Sigmoid colon (tissue), 7 donors: ENCODE data around the gene PVALEF. TPM values are rescaled to one million over a fixed set of nuclear protein-coding genes. Genes with fewer than 3 reads are reported as not detected.
"Not testable (repeated sequence)": the region's sequence is repeated elsewhere in the genome, so short reads cannot be mapped to it uniquely, and the experiment has no call there.

Source experiments
- DNase-seq: peaks from one replicate; pipeline ENCODE4 v3.0.0-alpha.2; 2019
- H3K27ac ChIP-seq, 4 donors: fragments of 200-600 bp; sonication (generic); one replicate each; pipeline ENCODE4 v1.5.1; 2016 to 2019; ENCODE audit warnings: mild to moderate bottlenecking in 1 of 4
- H3K27me3 ChIP-seq, 3 donors: fragments of 200-600 bp; sonication (generic); one replicate each; pipeline ENCODE4 v1.5.1; 2019; ENCODE audit warnings: mild to moderate bottlenecking in 1 of 3
- H3K36me3 ChIP-seq, 4 donors: fragments of 200-600 bp; sonication (generic); one replicate each; pipeline ENCODE4 v1.5.1; 2016 to 2019
- H3K4me1 ChIP-seq, 4 donors: fragments of 200-600 bp; sonication (generic); one replicate each; pipeline ENCODE4 v1.5.1; 2017 to 2019
- H3K4me3 ChIP-seq, 4 donors: fragments of 200-600 bp; sonication (generic); one replicate each; pipeline ENCODE4 v1.5.1; 2017 to 2019; ENCODE audit warnings: mild to moderate bottlenecking in 2 of 4, moderate library complexity in 1 of 4
- H3K9me3 ChIP-seq, 4 donors: fragments of 200-600 bp in 3 of 4; sonication (generic) in 3 of 4; one replicate each; pipeline versions ENCODE4 v1.5.1 to v1.6.1; 2013 to 2019
- EP300 ChIP-seq, 4 donors: sonication (generic); formaldehyde crosslinking; IDR thresholded peaks; one replicate each; pipeline ENCODE4 v1.6.1; 2017; ENCODE audit warnings: antibody characterized with exemption in 4 of 4
- POLR2A ChIP-seq, 2 donors: fragments of 450-650 bp; IDR thresholded peaks; one replicate each; pipeline ENCODE4 v1.6.1; 2016; ENCODE audit warnings: antibody characterized with exemption in 2 of 2, mild to moderate bottlenecking in 2 of 2, moderate library complexity in 2 of 2
- POLR2AphosphoS5 ChIP-seq, 4 donors: sonication (generic); formaldehyde crosslinking; IDR thresholded peaks; one replicate each; pipeline ENCODE4 v1.6.1; 2017; ENCODE audit warnings: antibody characterized with exemption in 4 of 4
- WGBS, 2 donors: extraction: QIAGEN DNeasy Blood & Tissue Kit; methylation state at CpG; one replicate each; pipeline ENCODE4 v1.1.7; 2013; 5-methylcytosine and 5-hydroxymethylcytosine counted together
- intact Hi-C: fragments of 100-400 bp; cut with DNase I; formaldehyde crosslinking; loops from one replicate; pipeline ENCODE4 v1.15.1; 2023
- polyA plus RNA-seq, 3 donors: library from polyadenylated mRNA; stranded (reverse); fragments of 200-250 nt; gene quantifications; one replicate each; pipeline ENCODE4 v1.2.3, GENCODE V29; 2013
- total RNA-seq, 4 donors: library from RNA; depleted of rRNA; stranded (reverse); fragments of >200 nt; gene quantifications; one replicate each; pipeline ENCODE4 v1.1.0, GENCODE V29; 2016
- TF ChIP-seq, protein P1 (sequence below), 4 experiments: fragments of 450-650 bp in 3 of 4; fragments of 200-600 bp in 1 of 4; IDR thresholded peaks; one replicate each; pipeline ENCODE4 v1.5.1; 2016 to 2019; ENCODE audit warnings: antibody characterized with exemption in 4 of 4, mild to moderate bottlenecking in 3 of 4, moderate library complexity in 2 of 4
- donor health status: healthy with polysubstance abuse.
- donor health status: Bipolar disorder and iron deficiency.
- donor health status: healthy.

The PVALEF gene
- total and polyA plus RNA-seq, 7 donors: not detected

DNA sequence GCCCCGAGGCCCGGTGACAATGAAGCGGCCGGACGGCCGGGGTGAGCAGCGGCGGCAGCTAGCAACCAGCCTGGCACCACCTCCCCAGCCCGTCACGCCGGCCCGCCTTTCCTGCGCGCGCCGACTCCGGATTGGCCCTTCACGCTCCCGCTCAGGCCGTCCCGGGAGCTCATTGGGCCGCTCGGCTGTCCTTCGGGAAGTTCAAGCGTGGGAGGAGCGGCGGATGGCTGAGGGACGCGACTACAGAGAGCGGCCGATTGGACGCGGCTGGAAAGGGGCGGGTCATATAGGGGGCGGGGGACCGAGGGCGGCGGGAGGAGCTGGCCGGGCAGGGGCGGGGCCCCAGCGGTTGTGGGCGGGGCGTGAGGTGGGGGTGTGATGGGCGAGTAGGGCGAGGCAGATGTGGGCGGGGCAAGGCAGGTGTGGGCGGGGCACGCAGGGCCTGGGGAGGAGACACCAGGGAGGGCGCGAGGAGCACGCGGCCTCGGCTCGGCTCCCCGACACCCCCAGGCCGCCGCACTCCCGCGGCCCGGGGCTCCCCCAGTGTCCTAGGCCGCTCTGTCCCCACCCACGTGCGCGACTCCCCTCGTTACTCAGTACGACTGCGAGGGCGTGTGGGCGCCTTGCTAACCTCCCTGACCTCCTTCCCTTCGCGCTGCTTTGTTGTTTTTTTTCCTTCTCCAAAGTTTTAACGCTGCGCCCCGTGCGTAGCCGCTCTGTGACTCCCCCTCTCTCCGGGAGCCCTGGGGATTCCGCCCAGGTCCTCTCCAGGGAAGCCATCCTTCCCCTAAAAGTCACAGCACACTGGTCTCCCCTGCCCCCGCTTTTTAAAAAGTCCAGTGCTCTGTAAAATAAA is 57.8 kb downstream of the PVALEF start, which contains the start of gene CEP131:
CEP131 (minus strand) TSS at position 60 of the 856 bp plus-strand sequence. CDS start 2,909 bp downstream, outside the sequence.
- no peak for TF ChIP-seq POLR2A (IDR thresholded peaks at IDR 0.05)
- TF ChIP-seq, protein P1, sequence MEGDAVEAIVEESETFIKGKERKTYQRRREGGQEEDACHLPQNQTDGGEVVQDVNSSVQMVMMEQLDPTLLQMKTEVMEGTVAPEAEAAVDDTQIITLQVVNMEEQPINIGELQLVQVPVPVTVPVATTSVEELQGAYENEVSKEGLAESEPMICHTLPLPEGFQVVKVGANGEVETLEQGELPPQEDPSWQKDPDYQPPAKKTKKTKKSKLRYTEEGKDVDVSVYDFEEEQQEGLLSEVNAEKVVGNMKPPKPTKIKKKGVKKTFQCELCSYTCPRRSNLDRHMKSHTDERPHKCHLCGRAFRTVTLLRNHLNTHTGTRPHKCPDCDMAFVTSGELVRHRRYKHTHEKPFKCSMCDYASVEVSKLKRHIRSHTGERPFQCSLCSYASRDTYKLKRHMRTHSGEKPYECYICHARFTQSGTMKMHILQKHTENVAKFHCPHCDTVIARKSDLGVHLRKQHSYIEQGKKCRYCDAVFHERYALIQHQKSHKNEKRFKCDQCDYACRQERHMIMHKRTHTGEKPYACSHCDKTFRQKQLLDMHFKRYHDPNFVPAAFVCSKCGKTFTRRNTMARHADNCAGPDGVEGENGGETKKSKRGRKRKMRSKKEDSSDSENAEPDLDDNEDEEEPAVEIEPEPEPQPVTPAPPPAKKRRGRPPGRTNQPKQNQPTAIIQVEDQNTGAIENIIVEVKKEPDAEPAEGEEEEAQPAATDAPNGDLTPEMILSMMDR (IDR thresholded peaks at IDR 0.05): no peak
- peak in 3 of 4 donors; percentile 23 to 47 (median 37) for TF ChIP-seq POLR2AphosphoS5 (IDR thresholded peaks at IDR 0.05)
- TF ChIP-seq EP300 (IDR thresholded peaks at IDR 0.05): no peak
- H3K4me3 ChIP-seq: peak within 1 kb of the TSS; percentile 53 to 87 (median 80)
- H3K9me3 ChIP-seq: no peaks in the 10 kb centered on the region
- H3K27me3 ChIP-seq: no peaks in the 10 kb centered on the region
- peak within 1 kb of the TSS; percentile 50 to 70 (median 62) for H3K27ac ChIP-seq
- 1% methylated on average over 79 of the region's 79 CpGs for WGBS, 2 donors
- peak; percentile 99 for DNase-seq
- H3K36me3 ChIP-seq: peaks cover 0 to 7% (median 0%) of the 10 kb centered on the region in 4 donors
- H3K4me1 ChIP-seq: peaks cover 0 to 25% (median 18%) of the 10 kb centered on the region in 4 donors
- intact Hi-C loops: loop anchor here (1.0 to 10.0 kb wide), 2 partner anchors 16 to 188 kb away; partner anchors contain the start of genes BAIAP2, NDUFAF8 and TEPSIN

DNA sequence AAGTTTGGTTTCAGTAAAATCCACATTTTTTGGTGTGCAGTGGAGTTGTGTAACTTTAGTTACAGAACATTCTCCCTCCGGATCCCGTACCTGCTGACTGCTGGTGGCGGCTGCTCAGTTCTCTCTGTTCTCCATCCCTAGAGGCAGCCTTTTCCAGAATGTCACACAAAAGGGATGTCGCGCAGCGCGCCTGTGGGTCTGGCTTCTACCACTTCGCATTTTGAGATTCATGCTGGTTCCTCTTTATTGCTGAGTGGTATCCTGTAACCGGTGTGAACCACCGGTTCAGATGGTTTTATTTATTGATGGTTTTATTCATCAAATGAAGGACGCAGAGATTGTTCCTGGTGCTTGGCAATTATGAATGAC is 58.4 kb downstream of the PVALEF start:
- H3K4me3 ChIP-seq: peak overlapping the region; percentile 35 to 87 (median 80)
- no peak for DNase-seq
- no peaks in the 10 kb centered on the region for H3K27me3 ChIP-seq
- H3K9me3 ChIP-seq: no peaks in the 10 kb centered on the region
- 16% methylated on average over 11 of the region's 11 CpGs for WGBS, 2 donors
- H3K36me3 ChIP-seq: peaks cover 0 to 13% (median 0%) of the 10 kb centered on the region in 4 donors
- TF ChIP-seq, protein P1 (IDR thresholded peaks at IDR 0.05): no peak
- TF ChIP-seq POLR2AphosphoS5 (IDR thresholded peaks at IDR 0.05): no peak
- no peak for TF ChIP-seq POLR2A (IDR thresholded peaks at IDR 0.05)
- TF ChIP-seq EP300 (IDR thresholded peaks at IDR 0.05): no peak
- intact Hi-C loops: loop anchor here (1.0 to 10.0 kb wide), 2 partner anchors 16 to 189 kb away; partner anchors contain the start of genes BAIAP2, NDUFAF8 and TEPSIN
- H3K4me1 ChIP-seq: peaks cover 0 to 25% (median 18%) of the 10 kb centered on the region in 4 donors
- peak overlapping the region; percentile 19 to 63 (median 46) for H3K27ac ChIP-seq

DNA sequence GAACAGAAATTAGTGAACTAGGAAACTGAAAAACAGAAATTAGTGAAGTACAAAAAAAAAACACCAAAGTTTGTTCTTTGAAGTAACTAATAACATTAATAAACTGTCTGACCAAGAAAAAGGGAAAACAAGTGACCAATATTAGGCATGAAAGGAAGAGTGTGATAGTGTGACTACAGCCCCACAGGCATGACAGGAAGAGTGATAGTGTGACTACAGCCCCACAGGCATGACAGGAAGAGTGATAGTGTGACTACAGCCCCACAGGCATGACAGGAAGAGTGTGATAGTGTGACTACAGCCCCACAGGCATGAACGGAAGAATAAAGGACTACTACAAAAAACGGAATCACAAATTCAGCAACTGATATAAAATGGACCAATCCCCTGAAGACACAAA is 62.3 kb downstream of the PVALEF start:
- not testable (repeated sequence) for H3K4me3 ChIP-seq, H3K9me3 ChIP-seq, H3K27ac ChIP-seq, H3K27me3 ChIP-seq, DNase-seq
- peaks cover 7 to 44% (median 21%) of the 10 kb centered on the region in 4 donors for H3K36me3 ChIP-seq
- peaks cover 0 to 10% (median 4%) of the 10 kb centered on the region in 4 donors for H3K4me1 ChIP-seq
- 60 to 82% methylated on average over 2 of the region's 2 CpGs for WGBS, 2 donors
- intact Hi-C loops: loop anchor here (10.0 kb wide), 1 partner anchor 193 kb away; the partner anchor contains the start of gene BAIAP2

DNA sequence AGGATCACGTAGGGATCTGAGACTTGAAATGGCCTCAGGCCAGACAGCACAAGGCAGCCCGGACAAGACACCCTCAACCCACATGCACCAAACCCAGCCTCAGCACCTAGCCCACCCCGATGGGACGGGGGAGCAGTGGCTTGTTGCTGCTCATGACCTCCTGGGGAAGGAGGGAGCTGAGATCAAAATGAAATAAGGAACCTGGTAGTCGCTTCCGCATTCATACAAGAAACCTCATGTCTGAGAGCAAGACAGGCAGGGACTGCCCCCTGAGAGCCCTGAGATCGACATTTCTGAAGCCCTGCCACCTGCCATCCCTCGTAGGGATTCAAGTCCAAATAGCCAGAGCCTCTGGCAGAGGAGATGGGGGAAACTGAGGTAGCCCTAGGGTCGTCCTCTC is 63.1 kb downstream of the PVALEF start:
- DNase-seq: no peak
- TF ChIP-seq POLR2A (IDR thresholded peaks at IDR 0.05) (no peak), EP300 (IDR thresholded peaks at IDR 0.05) (no peak), POLR2AphosphoS5 (IDR thresholded peaks at IDR 0.05) (no peak)
- TF ChIP-seq, protein P1 (IDR thresholded peaks at IDR 0.05): no peak
- H3K9me3 ChIP-seq: no peaks in the 10 kb centered on the region
- peaks cover 15 to 52% (median 27%) of the 10 kb centered on the region in 4 donors for H3K36me3 ChIP-seq
- intact Hi-C loops: loop anchor here (10.0 kb wide), 1 partner anchor 194 kb away; the partner anchor contains the start of gene BAIAP2
- no peaks in the 10 kb centered on the region for H3K27me3 ChIP-seq
- H3K27ac ChIP-seq: no peak overlapping the region
- peaks cover 0 to 7% (median 2%) of the 10 kb centered on the region in 4 donors for H3K4me1 ChIP-seq
- H3K4me3 ChIP-seq: no peak overlapping the region
- WGBS, 2 donors: 72 to 79% methylated on average over 9 of the region's 9 CpGs
